SK-N-SH treated with all-trans-retinoic acid at 6 μM for 48 hours (cell line): ENCODE measurements around the gene MAPK10.

Experiments
- ARNTL ChIP-seq: fragments of 450-650 bp; formaldehyde crosslinking; IDR thresholded peaks from 2 replicates; pipeline ENCODE4 v1.5.0; 2020; ENCODE audit warnings: low read depth, mild to moderate bottlenecking, moderate library complexity, borderline replicate concordance
- CSRNP3 ChIP-seq: fragments of 250-450 bp; sonication (Bioruptor Pico); IDR thresholded peaks from 2 replicates; pipeline ENCODE4 v1.5.1; 2021; ENCODE audit warnings: mild to moderate bottlenecking, moderate library complexity
- ESRRG ChIP-seq: fragments of 250-450 bp; sonication (Bioruptor Pico); IDR thresholded peaks from 2 replicates; pipeline ENCODE4 v1.6.1; 2021; ENCODE audit warnings: mild to moderate bottlenecking
- ISL1 ChIP-seq: fragments of 250-450 bp; sonication (Bioruptor Pico); IDR thresholded peaks from 2 replicates; pipeline ENCODE4 v2.1.2; 2022; ENCODE audit warnings: mild to moderate bottlenecking, moderate library complexity
- PATZ1 ChIP-seq: fragments of 250-450 bp; sonication (Bioruptor Pico); IDR thresholded peaks from 2 replicates; pipeline ENCODE4 v1.8.0; 2020; ENCODE audit warnings: mild to moderate bottlenecking, moderate library complexity, borderline replicate concordance
- PPARA ChIP-seq: fragments of 250-450 bp; sonication (Bioruptor Pico); IDR thresholded peaks from 2 replicates; pipeline ENCODE4 v1.5.0; 2020; ENCODE audit warnings: mild to moderate bottlenecking, borderline replicate concordance
- SNAI2 ChIP-seq: fragments of 250-450 bp; sonication (Bioruptor Pico); IDR thresholded peaks from 2 replicates; pipeline ENCODE4 v1.5.0; 2020; ENCODE audit warnings: mild to moderate bottlenecking, moderate library complexity
- TCF4 ChIP-seq: fragments of 250-450 bp; sonication (Bioruptor Pico); IDR thresholded peaks from 2 replicates; pipeline ENCODE4 v1.8.0; 2021; ENCODE audit warnings: mild to moderate bottlenecking, moderate library complexity, borderline replicate concordance
- TSHZ2 ChIP-seq: fragments of 250-450 bp; sonication (Bioruptor Pico); IDR thresholded peaks from 2 replicates; pipeline ENCODE4 v1.5.0; 2020; ENCODE audit warnings: mild to moderate bottlenecking, moderate library complexity
- ZFP3 ChIP-seq: fragments of 250-450 bp; sonication (Bioruptor Pico); IDR thresholded peaks from 2 replicates; pipeline ENCODE4 v1.5.0; 2020; ENCODE audit warnings: mild to moderate bottlenecking, moderate library complexity
- ZFP30 ChIP-seq: fragments of 450-650 bp; formaldehyde crosslinking; IDR thresholded peaks from 2 replicates; pipeline ENCODE4 v1.5.0; 2022; ENCODE audit warnings: mild to moderate bottlenecking, moderate library complexity
- ZNF565 ChIP-seq: fragments of 450-650 bp; formaldehyde crosslinking; conservative IDR thresholded peaks from 2 replicates; pipeline ENCODE4 v1.5.0; 2020; ENCODE audit warnings: low read depth, mild to moderate bottlenecking, moderate library complexity
- ZNF70 ChIP-seq: fragments of 450-650 bp; formaldehyde crosslinking; IDR thresholded peaks from 2 replicates; pipeline ENCODE4 v1.5.0; 2020; ENCODE audit warnings: mild to moderate bottlenecking, moderate library complexity
- ZNF8 ChIP-seq: fragments of 450-650 bp; formaldehyde crosslinking; IDR thresholded peaks from 2 replicates; pipeline ENCODE4 v1.5.0; 2020; ENCODE audit warnings: mild to moderate bottlenecking, moderate library complexity

GRCh38 chr4:86043755-86044592, 315.9 kb downstream of the MAPK10 start:
- no peak for TF ChIP-seq ZNF565
- no peak for TF ChIP-seq ZFP30 (CRISPR knock-in tag)
- no peak for TF ChIP-seq PATZ1 (CRISPR knock-in tag)
- no peak for TF ChIP-seq PPARA
- no peak for TF ChIP-seq ESRRG
- TF ChIP-seq ZNF70 (CRISPR knock-in tag) = no peak
- TF ChIP-seq ZFP3 (CRISPR knock-in tag) = no peak
- no peak for TF ChIP-seq TCF4 (CRISPR knock-in tag)
- TF ChIP-seq SNAI2 (CRISPR knock-in tag) = no peak
- no peak for TF ChIP-seq TSHZ2 (CRISPR knock-in tag)
- TF ChIP-seq ARNTL (CRISPR knock-in tag) = no peak
- TF ChIP-seq ZNF8 (CRISPR knock-in tag) = no peak
- no peak for TF ChIP-seq ISL1 (CRISPR knock-in tag)
- no peak for TF ChIP-seq CSRNP3 (CRISPR knock-in tag)
